ENCODE measurements around the gene GCN1.

DNA sequence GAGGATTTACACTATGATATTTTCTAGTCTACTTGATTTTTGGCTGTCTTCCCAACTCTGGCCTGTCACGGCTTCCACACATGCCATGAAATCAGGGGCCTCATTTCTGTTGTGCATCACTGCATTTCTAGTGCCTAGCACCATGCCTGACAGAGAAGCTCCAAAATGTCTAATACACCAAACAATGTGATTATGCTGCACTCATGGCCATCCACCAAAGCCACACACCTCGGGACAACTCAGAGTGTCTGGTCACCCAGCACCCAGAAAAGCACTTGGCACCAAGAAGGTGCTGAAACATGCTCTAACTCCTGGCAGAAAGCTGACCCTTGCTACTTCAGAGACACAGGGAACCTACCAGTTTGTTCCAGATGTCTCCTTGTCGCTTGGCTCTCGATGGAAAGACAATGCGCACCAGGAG lies 11.3 kb downstream of the GCN1 start:
- no peak for TF ChIP-seq POLR2AphosphoS5 (IDR thresholded peaks at IDR 0.05; ENCODE audit: low read depth, low read length)
- TF ChIP-seq, protein P1, sequence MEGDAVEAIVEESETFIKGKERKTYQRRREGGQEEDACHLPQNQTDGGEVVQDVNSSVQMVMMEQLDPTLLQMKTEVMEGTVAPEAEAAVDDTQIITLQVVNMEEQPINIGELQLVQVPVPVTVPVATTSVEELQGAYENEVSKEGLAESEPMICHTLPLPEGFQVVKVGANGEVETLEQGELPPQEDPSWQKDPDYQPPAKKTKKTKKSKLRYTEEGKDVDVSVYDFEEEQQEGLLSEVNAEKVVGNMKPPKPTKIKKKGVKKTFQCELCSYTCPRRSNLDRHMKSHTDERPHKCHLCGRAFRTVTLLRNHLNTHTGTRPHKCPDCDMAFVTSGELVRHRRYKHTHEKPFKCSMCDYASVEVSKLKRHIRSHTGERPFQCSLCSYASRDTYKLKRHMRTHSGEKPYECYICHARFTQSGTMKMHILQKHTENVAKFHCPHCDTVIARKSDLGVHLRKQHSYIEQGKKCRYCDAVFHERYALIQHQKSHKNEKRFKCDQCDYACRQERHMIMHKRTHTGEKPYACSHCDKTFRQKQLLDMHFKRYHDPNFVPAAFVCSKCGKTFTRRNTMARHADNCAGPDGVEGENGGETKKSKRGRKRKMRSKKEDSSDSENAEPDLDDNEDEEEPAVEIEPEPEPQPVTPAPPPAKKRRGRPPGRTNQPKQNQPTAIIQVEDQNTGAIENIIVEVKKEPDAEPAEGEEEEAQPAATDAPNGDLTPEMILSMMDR (IDR thresholded peaks at IDR 0.05; ENCODE audit: control extremely low read depth in 1 of 3, insufficient read depth in 1 of 3, low read depth in 1 of 3, low read length in 3 of 3): no peak
- no peak for TF ChIP-seq BCL11A (IDR thresholded peaks at IDR 0.05; ENCODE audit: low read depth in 2 of 2, low read length in 2 of 2)
- TF ChIP-seq, protein P2, sequence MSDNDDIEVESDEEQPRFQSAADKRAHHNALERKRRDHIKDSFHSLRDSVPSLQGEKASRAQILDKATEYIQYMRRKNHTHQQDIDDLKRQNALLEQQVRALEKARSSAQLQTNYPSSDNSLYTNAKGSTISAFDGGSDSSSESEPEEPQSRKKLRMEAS (IDR thresholded peaks at IDR 0.05): no peak
- TF ChIP-seq EGR1 (IDR thresholded peaks at IDR 0.05; ENCODE audit: borderline replicate concordance, low read depth, low read length): no peak
- no peak for TF ChIP-seq POLR2A (IDR thresholded peaks at IDR 0.05; ENCODE audit: control extremely low read depth in 1 of 2, low read depth in 2 of 2, low read length in 2 of 2)
- no peak for TF ChIP-seq JUND (IDR thresholded peaks at IDR 0.05; ENCODE audit: low read length)
- no peak for TF ChIP-seq ZNF274 (IDR thresholded peaks at IDR 0.05; ENCODE audit: borderline replicate concordance, extremely low read depth, low read length)
- no peak for TF ChIP-seq TAF1 (IDR thresholded peaks at IDR 0.05; ENCODE audit: low read depth, low read length)
- TF ChIP-seq, protein P3, sequence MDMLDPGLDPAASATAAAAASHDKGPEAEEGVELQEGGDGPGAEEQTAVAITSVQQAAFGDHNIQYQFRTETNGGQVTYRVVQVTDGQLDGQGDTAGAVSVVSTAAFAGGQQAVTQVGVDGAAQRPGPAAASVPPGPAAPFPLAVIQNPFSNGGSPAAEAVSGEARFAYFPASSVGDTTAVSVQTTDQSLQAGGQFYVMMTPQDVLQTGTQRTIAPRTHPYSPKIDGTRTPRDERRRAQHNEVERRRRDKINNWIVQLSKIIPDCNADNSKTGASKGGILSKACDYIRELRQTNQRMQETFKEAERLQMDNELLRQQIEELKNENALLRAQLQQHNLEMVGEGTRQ (IDR thresholded peaks at IDR 0.05; ENCODE audit: low read length): no peak

Data from H1 (cell line).